Umbilical cord (tissue), 2 donors: ENCODE measurements around the gene OR2L2. TPM values are rescaled to one million over a fixed set of nuclear protein-coding genes. Genes with fewer than 3 reads are reported as not detected.
"Not testable (repeated sequence)": the region's sequence is repeated elsewhere in the genome, so short reads cannot be mapped to it uniquely, and the experiment has no call there.

ENCODE experiments used
- DNase-seq: peaks from one replicate; pipeline ENCODE4 v3.0.0-alpha.2; 2015; ENCODE audit warnings: low spot score
- total RNA-seq: library from RNA; depleted of rRNA; stranded (reverse); fragments of >200 nt; gene quantifications from one replicate; pipeline ENCODE4 v1.2.3, GENCODE V29; 2014; ENCODE audit warnings: low replicate concordance; ENCODE audit not compliant: insufficient read depth

The OR2L2 gene
- total RNA-seq, result 8.9 TPM

- no peak for DNase-seq
Observed at GRCh38 chr1:248029770-248030169, at the start of gene OR2L2. Gene OR2L2 (plus strand): TSS chr1:248030070. CDS start chr1:248038268, 8,198 bp downstream.

- no peak for DNase-seq
Observed at GRCh38 chr1:247992986-247993385, 36.9 kb upstream of the OR2L2 start.

- DNase-seq, result no peak
Observed at GRCh38 chr1:247998811-247999210, 31.1 kb upstream of the OR2L2 start.

- no peak for DNase-seq
Observed at GRCh38 chr1:248000169-248000568, 29.7 kb upstream of the OR2L2 start.

- no peak for DNase-seq
Observed at GRCh38 chr1:248007778-248008177, 22.1 kb upstream of the OR2L2 start.

- no peak for DNase-seq
Observed at GRCh38 chr1:248009681-248010080, 20.2 kb upstream of the OR2L2 start.

- DNase-seq, result no peak
Observed at GRCh38 chr1:248013229-248013710, 16.6 kb upstream of the OR2L2 start, which contains the start of gene OR2L5. Gene OR2L5 (plus strand): TSS chr1:248013660. CDS start chr1:248021948, 8,288 bp downstream.

- no peak for DNase-seq
Observed at GRCh38 chr1:248015803-248016202, 14.1 kb upstream of the OR2L2 start.

GRCh38 chr1:248045209-248045608 is 15.3 kb downstream of the OR2L2 start:
- no peak for DNase-seq

GRCh38 chr1:248046536-248046935 is 16.7 kb downstream of the OR2L2 start, which contains the start of gene OR2L3:
Gene OR2L3 (plus strand): TSS chr1:248046836. CDS start chr1:248060682, 13,846 bp downstream.
- no peak for DNase-seq

GRCh38 chr1:248047008-248047407 is 17.1 kb downstream of the OR2L2 start:
- no peak for DNase-seq

GRCh38 chr1:248054671-248055070 is 24.8 kb downstream of the OR2L2 start:
- DNase-seq, result no peak

GRCh38 chr1:248055261-248055660 is 25.4 kb downstream of the OR2L2 start:
- no peak for DNase-seq

- no peak for DNase-seq
Observed at GRCh38 chr1:248065071-248065470, 35.2 kb downstream of the OR2L2 start.

- no peak for DNase-seq
Observed at GRCh38 chr1:248065604-248066003, 35.7 kb downstream of the OR2L2 start.

- DNase-seq, result not testable (repeated sequence)
Observed at GRCh38 chr1:248083864-248084263, 54.0 kb downstream of the OR2L2 start.

Other genes starting within 250 kb of the OR2L2 start
- 2.6 TPM for gene OR14A16, start 206.0 kb upstream of the OR2L2 start, total RNA-seq
- 0.96 TPM for gene OR11L1, start 188.2 kb upstream of the OR2L2 start, total RNA-seq
- 7.7 TPM for gene TRIM58, start 172.9 kb upstream of the OR2L2 start, total RNA-seq
- 5.5 TPM for gene OR2W3, start 134.5 kb upstream of the OR2L2 start, total RNA-seq
- not detected for gene OR2T8, start 109.8 kb upstream of the OR2L2 start, total RNA-seq
- 5.3 TPM for gene OR2AJ1, start 105.2 kb upstream of the OR2L2 start, total RNA-seq
- not detected for gene OR2L8, start 81.2 kb upstream of the OR2L2 start, total RNA-seq
- not detected for gene OR2AK2, start 64.8 kb upstream of the OR2L2 start, total RNA-seq
- gene OR2L5, start 16.4 kb upstream of the OR2L2 start, total RNA-seq, result 3.4 TPM
- 3.6 TPM for gene OR2L3, start 16.8 kb downstream of the OR2L2 start, total RNA-seq
- gene OR2L13, start 65.1 kb downstream of the OR2L2 start, total RNA-seq, result 3.1 TPM
- 3.6 TPM for gene OR2M5, start 115.1 kb downstream of the OR2L2 start, total RNA-seq
- gene OR2M2, start 144.8 kb downstream of the OR2L2 start, total RNA-seq, result 4.8 TPM
- gene OR2M3, start 167.2 kb downstream of the OR2L2 start, total RNA-seq, result 1.2 TPM
- 5.5 TPM for gene OR2M4, start 201.3 kb downstream of the OR2L2 start, total RNA-seq
- 2.6 TPM for gene OR2T33, start 247.9 kb downstream of the OR2L2 start, total RNA-seq